HG03097 (cell line): ENCODE results near the gene GRIN2A.

Experiments
- ATAC-seq: cut with Tn5 transposase; IDR thresholded peaks from one replicate; pipeline ENCODE4 v1.9.1; 2021; ENCODE audit not compliant: unreplicated experiment, low FRiP score

Gene GRIN2A

GRCh38 chr16:9798474-9798873 is 383.8 kb downstream of the GRIN2A start:
- ATAC-seq = no peak

- no peak for ATAC-seq
These were observed 384.9 kb downstream of the GRIN2A start for GRCh38 chr16:9797306-9797705.

DNA sequence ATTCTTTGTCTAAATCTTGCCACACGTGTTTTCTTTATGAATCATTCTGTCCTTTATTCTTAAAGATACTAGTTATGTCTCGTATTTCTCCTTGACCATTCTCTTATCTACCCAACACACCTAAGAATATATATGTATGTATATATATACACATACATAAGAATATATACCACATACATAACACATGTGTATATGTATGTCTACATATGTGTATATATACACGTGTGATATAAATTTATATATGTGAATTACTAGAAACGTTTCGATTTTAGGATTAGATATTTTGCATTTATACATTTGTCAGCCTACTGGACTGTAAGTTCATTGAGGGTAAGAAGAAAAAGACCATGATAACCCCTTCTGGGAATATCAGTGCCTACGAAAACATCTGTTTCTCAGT is 388.6 kb downstream of the GRIN2A start:
- ATAC-seq = no peak

DNA sequence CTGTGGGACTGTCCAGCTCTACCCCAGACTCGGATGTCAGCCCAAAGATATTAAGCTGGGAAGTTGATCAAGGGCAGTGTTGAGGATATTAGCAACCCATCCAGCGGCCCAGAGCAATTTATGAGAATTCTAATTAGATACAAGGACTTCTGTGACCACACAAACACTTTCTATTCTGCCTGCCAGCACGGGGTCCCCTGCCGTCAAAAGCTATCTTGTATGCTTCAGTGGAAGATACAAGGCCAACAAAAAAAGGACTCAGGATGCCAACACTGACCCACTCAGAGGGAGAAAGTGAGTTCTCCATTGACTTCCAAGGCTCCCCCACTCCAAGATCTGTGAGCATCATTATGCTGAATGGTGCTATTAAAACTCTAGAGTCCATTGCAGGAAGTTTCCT is 390.7 kb downstream of the GRIN2A start:
- no peak for ATAC-seq

DNA sequence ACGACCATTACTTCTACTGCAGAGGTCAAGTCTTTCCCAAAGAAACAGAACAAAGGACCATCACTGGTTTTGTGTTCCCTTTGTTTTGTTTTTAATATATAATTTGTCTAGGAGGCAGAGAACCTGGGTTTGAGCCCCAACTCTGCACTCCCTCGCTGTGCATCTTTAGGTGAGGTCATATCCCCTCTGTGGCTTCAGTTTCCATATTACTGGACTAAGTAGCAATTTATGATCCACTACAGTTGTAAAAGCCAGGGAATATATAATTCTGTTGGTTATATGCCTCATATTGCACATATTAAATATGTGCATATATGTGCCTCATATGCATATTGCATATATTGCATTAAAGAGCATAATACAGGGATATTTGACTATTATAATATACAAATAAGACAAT is 392.0 kb downstream of the GRIN2A start:
- no peak for ATAC-seq

DNA sequence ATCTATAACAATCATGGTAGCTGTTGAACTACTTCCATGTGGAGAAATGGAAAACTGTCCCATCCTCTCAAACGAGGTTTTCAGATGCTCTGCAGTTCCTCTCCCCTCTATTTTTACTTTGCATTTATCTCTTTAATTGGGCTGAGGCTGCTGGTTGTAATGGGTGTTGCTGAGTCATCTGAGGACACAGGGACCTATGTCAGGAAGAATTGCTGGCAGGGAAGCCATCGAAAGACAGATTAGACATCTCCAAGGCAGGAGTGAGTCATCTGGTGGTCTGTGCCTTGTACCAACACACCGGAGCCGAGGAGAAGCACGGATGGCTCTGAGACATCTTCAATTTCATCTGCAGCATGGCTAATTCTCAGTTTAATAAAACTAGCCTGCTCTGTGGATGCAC is 394.5 kb downstream of the GRIN2A start:
- no peak for ATAC-seq

DNA sequence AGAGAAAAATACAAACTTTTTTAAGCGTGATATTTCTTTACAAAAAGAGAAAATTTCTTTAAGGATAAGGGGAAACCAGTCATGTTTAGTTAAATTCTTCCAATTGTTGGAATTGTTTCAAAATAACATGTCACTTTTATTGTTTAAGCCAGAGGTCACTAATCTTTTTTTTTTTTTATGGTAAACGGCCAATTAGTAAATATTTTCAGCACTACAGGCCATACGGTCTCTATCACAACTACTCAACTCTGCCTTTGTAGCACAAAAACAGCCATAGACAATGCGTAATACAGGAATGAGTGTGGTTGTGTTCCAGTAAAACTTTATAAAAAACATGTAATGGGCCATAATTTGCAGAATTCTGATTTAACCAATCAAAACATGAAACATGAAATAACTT is 401.4 kb downstream of the GRIN2A start:
- no peak for ATAC-seq

DNA sequence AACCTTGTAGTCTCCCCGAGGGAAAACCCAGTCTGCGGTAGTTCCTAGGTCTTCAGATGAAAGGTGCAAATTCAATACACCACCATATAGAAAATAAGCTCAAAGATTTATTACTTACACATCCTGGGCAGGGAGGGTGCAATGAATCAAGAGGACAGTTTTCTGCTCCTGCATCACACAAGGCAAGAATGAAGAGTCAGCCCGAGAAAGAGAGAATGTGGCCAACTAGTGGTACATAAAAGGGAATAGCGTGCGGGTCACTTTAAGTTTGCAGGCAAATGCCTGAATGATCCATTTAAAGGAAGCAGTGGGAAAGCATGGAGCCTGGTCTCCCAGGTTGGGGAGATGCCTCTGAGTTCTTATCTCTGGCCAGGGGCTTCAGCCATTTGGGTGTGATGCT is 403.4 kb downstream of the GRIN2A start:
- no peak for ATAC-seq

DNA sequence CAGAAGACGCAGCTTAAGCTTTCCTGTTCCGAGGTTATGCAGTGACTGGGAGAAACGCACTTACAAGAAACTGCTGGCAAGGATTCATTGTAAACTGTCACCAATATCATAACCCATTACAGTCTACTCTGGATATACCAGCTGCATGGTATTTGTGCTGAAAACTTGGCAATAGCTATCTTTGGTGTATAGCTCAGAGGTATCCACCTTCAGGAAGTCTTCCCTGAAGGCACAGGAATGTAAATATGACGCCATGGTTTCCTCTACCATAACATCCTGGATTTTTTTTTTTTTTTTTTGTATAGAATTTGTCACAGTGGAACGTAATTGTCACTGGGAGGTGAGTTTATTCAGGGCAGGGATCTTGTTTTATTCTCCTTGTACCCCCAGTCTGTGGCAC is 406.2 kb downstream of the GRIN2A start:
- no peak for ATAC-seq

DNA sequence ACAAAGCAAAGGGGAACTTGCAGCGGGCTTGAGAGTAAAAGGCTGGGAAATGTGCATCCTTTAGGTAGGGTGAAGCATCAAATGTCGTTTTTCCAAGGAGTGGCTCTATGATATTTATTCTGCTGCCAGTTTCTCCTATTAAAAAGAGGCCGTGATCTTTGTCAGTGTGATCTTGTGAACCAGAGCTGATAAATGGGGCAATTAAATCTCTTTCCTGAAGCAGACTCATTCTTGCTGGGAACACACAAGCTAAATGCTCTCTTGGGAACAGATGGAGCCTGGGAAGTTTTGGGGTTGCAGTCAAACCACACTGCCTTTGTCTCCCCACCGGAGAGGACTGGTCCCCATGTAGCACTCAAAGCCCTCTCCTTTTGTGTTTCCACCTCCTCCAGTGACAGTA is 408.9 kb downstream of the GRIN2A start:
- no peak for ATAC-seq

GRCh38 chr16:9772526-9773225 is 409.6 kb downstream of the GRIN2A start:
- ATAC-seq = no peak

- ATAC-seq = no peak
These were observed 415.3 kb downstream of the GRIN2A start for GRCh38 chr16:9766891-9767290.

DNA sequence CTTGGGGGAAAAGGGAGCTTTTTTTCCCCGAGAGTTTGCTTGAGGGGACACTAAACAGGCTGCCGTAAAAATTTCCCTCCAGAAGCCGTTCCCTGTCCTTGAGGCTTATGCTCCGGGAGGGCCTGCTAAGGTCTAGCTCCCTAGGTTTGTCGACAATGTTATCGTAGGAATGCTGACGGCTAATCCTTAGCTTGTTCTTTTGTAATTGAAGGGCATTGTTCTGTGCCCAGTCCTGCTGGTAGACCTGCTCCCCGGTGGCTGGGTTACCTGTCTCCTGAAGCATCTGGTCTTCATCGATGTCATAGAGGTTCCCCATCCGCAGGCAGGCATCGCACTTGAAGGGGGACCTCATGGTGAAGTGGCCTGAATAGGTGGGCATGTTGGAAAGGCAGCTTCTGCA is 418.7 kb downstream of the GRIN2A start:
- ATAC-seq = no peak

DNA sequence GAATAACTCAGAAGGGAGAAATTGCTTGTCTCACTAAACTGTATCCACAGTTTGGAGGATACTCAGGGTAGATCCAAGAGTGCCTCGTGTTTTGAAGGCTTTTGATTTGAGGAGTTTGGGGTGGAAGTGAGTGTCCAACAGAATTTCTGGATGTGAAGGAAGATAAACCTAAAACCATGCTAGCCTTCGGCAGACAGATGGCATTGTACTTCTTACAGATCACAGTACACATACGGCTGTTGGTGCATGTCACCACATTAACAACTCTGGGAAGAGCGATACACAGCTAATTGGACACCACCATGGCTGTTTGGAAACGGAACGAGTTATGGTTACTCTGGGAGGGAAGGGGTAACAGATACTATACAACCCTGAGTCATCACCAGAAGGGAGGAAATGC is 420.4 kb downstream of the GRIN2A start:
- no peak for ATAC-seq

- ATAC-seq = no peak
These were observed 424.5 kb downstream of the GRIN2A start for GRCh38 chr16:9757687-9758086.

- ATAC-seq = no peak
These were observed 425.8 kb downstream of the GRIN2A start for GRCh38 chr16:9756434-9756833.

DNA sequence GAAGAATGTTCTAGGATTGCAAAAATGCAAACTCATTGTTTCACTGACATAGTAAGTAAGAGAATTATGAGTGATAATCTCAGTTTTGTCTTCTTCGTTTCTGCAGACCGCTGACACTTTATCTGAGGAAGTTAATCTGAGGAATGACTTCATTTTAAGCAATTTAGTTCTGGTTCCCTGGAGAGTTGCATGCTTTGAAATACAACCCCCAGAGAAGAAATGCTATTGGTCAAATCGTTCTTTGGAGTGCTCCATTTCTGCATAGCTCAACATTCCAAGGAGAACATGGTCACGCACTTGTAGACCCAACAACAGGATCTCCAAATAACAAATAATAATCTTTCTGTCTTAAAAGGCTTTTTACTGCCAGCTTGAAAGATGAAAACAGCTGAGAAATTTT is 427.1 kb downstream of the GRIN2A start:
- ATAC-seq = no peak

DNA sequence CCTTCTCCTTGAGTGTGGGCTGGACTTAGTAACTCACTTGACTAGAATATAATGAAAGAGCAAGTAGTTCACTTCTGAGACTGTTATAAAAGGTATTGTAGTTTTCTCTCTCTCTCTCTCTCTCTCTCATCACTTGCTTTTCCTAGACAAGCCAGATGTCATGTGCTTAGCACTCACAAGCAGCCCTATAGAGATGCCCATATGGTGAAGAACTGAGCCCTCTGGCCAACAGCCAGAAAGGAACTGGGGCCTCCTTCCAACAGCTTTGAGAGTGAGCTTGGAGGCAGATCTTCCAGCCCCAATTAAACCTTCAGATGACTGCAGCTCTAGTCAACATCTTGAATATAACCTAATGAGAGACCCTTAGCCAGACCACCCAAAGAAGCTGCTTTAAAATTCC is 440.5 kb downstream of the GRIN2A start:
- ATAC-seq = no peak

- ATAC-seq = no peak
These were observed 442.9 kb downstream of the GRIN2A start for GRCh38 chr16:9739301-9739700.

DNA sequence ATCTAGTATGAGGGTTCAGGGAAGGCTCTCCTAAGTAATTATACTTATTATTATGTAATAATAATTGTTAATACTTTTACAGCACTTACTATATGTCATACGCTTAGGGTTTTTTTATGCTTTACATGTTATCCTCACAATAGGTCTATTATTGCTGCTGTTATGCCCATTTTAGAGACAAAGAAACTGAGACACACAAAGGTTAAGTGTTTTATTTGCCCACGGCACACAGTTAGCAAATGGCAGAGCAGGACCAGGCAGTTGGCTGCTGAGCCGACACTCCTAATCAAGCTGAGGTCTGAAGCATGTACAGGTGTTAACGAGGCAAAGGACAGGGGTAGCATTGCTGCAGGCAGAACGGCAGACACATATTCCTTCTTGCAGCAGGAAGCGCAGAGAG is 443.5 kb downstream of the GRIN2A start:
- ATAC-seq = no peak

DNA sequence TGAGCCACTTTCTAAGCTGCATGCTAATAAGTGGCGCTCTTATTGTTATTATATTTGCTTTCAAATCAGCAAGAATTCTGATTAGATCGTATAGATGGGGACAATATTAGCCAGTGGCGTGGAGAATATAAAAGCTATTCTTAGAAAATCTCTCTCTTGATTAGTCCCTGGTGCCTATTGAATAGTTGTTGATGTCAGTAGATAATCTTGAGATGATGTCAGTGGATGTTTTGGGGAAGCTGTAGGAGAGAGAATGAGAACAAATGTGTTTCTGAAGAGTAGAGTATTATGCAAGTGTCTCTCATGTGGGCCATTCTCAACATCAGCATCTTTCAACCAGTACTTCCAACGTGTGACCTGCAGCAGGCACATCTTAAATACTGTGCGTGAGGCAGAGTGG is 445.7 kb downstream of the GRIN2A start:
- no peak for ATAC-seq

- no peak for ATAC-seq
These were observed 459.1 kb downstream of the GRIN2A start for GRCh38 chr16:9723136-9723535.

DNA sequence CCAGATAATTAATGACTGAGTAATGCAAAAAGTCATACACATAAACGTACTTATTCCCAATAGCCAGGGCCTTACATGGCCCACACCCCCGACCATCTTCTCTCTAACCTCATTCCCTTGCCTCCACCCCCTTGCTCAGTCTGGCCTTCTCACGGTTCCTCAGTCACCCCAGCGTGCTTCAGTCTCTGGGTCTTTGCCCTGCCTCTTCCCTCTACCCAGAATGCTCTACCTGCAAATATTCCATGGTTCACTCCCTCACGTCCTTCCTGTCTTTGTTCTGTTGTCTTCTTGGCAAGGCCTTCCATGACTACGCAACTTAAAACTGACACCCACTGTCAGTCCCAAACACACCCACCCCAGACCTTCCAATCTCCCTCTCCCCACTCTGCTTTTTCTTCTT is 468.3 kb downstream of the GRIN2A start:
- ATAC-seq = no peak
